ENCODE data around the gene JADE2. TPM values are rescaled to one million over a fixed set of nuclear protein-coding genes. Genes with fewer than 3 reads are reported as not detected.

JADE2 gene
- polyA plus RNA-seq, 2 of the 4 experiments (the other 2 are of a cell fraction) = 24.0 to 27.1 TPM

- no peak for TF ChIP-seq KDM1A (IDR thresholded peaks at IDR 0.05; ENCODE audit: low read depth)
- TF ChIP-seq HES2 (IDR thresholded peaks at IDR 0.05) = no peak
- TF ChIP-seq ESRRA (IDR thresholded peaks at IDR 0.05; ENCODE audit: borderline replicate concordance, low read length) = no peak
- no peak for TF ChIP-seq RNF2 (IDR thresholded peaks at IDR 0.05; ENCODE audit: borderline replicate concordance, low read depth)
- no peak for TF ChIP-seq CBX2 (IDR thresholded peaks at IDR 0.05; ENCODE audit: borderline replicate concordance, low read depth)
- TF ChIP-seq HOXA7 (CRISPR knock-in tag; IDR thresholded peaks at IDR 0.05) = no peak
- TF ChIP-seq NPAS2 (CRISPR knock-in tag; IDR thresholded peaks at IDR 0.05; ENCODE audit: borderline replicate concordance) = no peak
- no peak for TF ChIP-seq MYC (IDR thresholded peaks at IDR 0.05; ENCODE audit: borderline replicate concordance, low read length)
- TF ChIP-seq BCL3 (IDR thresholded peaks at IDR 0.05) = no peak
- TF ChIP-seq PBX3 (IDR thresholded peaks at IDR 0.05) = no peak
- no peak for TF ChIP-seq USF2 (IDR thresholded peaks at IDR 0.05)
- FAIRE-seq (no peak), ATAC-seq (no peak), DNase-seq (ENCODE audit: low read depth in 1 of 2, low spot score in 1 of 2) (no peak)
- POLR2A ChIA-PET = interaction anchor here (1.6 kb wide), 1 partner anchor 35 kb away, joined by 6 read pairs; no protein-coding TSS in a partner anchor
- no peaks in the 10 kb centered on the region for H3K9me3 ChIP-seq
- WGBS (ENCODE audit: missing lambda C conversion rate) = 94% methylated on average over 17 of the region's 17 CpGs
- CTCF ChIA-PET = interaction anchor here (0.7 to 4.2 kb wide), 8 partner anchors 16 to 123 kb away, joined by 3 to 24 read pairs (median 4); partner anchors contain the start of gene CDKN2AIPNL
- peaks cover 44% of the 10 kb centered on the region for H3K4me1 ChIP-seq
- H3K4me3 ChIP-seq = no peak overlapping the region
- H3K4me2 ChIP-seq = no peak overlapping the region
- H3K27ac ChIP-seq = peak overlapping the region in 1 of 2 experiments; percentile 93; a peak in 4 of 6 replicates
Observed at GRCh38 chr5:134500699-134501430, 24.6 kb upstream of the JADE2 start.

DNA sequence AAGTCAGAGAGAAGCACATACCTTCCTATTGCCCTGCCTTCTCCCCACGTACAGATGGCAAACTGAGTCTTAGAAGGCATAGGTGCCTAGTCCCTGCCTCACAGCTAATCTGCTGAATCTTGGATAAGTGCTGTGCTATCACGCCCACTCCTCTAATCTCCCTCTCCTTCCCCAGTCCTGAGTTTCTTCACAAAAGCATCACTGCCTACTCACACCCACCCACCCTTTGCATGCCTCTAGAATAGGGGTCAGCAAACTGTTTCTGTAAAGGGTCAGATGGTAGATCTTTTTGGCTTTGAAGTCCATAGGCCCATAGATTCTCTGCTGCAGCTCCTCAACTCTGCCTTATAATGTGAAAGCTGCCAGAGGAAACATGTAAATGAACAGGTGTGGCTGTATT, 23.2 kb upstream of the JADE2 start:
- POLR2A ChIA-PET = interaction anchor here (1.2 to 2.5 kb wide), 4 partner anchors 24 to 65 kb away, joined by 5 to 41 read pairs (median 6); no protein-coding TSS in a partner anchor
- FAIRE-seq (no peak), DNase-seq (ENCODE audit: low read depth in 1 of 2, low spot score in 1 of 2) (no peak), ATAC-seq (no peak)
- H3K27ac ChIP-seq = peak overlapping the region; percentile 93 to 94
- peaks cover 49% of the 10 kb centered on the region for H3K4me1 ChIP-seq
- CTCF ChIA-PET = interaction anchor here (1.1 to 4.2 kb wide), 7 partner anchors 9 to 91 kb away, joined by 3 to 24 read pairs (median 4); partner anchors contain the start of gene CDKN2AIPNL
- no peaks in the 10 kb centered on the region for H3K9me3 ChIP-seq
- H3K4me2 ChIP-seq = peak overlapping the region; percentile 58; the same call in 2 of the 3 replicates
- WGBS (ENCODE audit: missing lambda C conversion rate) = 91% methylated on average over 2 of the region's 2 CpGs
- no peak for TF ChIP-seq BCL3 (IDR thresholded peaks at IDR 0.05)
- TF ChIP-seq TFCP2L1 (CRISPR knock-in tag; IDR thresholded peaks at IDR 0.05) = no peak
- TF ChIP-seq GATA3 (IDR thresholded peaks at IDR 0.05; ENCODE audit: borderline replicate concordance) = no peak
- no peak for TF ChIP-seq POLR2AphosphoS2 (conservative IDR thresholded peaks at IDR 0.05; ENCODE audit: low read length)
- no peak for TF ChIP-seq HES2 (IDR thresholded peaks at IDR 0.05)
- no peak for TF ChIP-seq ZSCAN20 (CRISPR knock-in tag; IDR thresholded peaks at IDR 0.05)
- TF ChIP-seq RARB (CRISPR knock-in tag; IDR thresholded peaks at IDR 0.05) = no peak
- TF ChIP-seq EHF (CRISPR knock-in tag; IDR thresholded peaks at IDR 0.05) = no peak
- no peak for TF ChIP-seq KDM1A (IDR thresholded peaks at IDR 0.05; ENCODE audit: low read depth)
- H3K4me3 ChIP-seq = no peak overlapping the region

Data from A549 (cell line).